ENCODE results near the gene KMT2B.

The KMT2B gene

DNA sequence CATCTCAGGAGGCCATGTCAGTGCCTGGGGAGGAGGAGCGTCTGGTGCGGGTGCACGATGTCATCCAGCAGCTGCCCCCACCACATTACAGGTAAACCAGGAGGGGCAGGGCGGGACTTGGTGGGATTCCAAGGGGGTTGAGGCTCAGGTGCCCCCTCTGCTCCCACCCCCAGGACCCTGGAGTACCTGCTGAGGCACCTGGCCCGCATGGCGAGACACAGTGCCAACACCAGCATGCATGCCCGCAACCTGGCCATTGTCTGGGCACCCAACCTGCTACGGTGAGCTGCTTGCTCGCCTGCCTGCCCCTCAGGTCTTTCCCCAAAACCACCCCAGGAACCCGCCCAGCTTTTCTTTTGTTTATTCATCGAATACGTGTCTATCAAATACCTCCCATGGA lies 64.8 kb downstream of the KMT2B start:
- no peak for DNase-seq

DNA sequence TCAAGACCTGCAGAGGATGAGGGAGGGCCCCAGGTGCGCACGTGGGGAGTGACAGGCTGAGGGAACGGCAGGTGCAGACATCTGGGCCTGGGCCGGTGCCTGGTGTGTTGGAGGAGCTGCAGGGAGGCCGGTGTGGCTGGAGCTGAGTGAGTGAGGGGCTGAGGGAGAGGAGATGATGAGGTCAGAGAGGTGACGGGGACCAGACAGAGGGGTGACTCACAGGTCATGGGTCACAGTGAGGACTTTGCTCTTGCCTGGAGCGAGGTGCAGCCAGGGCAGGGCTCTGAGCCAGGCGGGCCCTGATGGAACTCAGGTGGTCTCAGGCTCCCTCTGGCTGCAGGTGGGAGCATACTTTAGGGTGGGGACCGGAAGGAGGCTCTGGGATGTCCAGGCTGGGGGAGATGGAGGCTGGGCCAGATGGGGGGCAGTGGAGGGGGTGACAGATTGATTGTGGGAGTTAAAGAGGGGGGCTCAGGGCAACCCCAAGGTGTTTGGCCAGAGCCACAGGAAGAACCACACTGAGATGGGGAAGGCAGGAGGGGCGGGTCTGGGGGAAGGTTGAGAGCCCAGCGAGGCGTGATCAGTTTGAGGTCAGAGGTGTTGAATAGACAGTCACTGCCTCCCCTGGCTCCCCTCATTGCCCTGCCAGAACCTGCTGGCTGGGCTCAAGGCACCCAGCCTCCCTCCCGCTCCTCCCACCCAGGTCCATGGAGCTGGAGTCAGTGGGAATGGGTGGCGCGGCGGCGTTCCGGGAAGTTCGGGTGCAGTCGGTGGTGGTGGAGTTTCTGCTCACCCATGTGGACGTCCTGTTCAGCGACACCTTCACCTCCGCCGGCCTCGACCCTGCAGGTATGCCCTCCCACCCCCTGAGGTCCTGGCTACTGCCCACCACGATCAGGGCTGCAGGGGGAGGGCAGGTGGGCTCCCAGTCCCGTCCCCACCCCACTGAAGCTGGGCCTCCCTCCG lies 65.9 kb downstream of the KMT2B start:
- DNase-seq = no peak

DNA sequence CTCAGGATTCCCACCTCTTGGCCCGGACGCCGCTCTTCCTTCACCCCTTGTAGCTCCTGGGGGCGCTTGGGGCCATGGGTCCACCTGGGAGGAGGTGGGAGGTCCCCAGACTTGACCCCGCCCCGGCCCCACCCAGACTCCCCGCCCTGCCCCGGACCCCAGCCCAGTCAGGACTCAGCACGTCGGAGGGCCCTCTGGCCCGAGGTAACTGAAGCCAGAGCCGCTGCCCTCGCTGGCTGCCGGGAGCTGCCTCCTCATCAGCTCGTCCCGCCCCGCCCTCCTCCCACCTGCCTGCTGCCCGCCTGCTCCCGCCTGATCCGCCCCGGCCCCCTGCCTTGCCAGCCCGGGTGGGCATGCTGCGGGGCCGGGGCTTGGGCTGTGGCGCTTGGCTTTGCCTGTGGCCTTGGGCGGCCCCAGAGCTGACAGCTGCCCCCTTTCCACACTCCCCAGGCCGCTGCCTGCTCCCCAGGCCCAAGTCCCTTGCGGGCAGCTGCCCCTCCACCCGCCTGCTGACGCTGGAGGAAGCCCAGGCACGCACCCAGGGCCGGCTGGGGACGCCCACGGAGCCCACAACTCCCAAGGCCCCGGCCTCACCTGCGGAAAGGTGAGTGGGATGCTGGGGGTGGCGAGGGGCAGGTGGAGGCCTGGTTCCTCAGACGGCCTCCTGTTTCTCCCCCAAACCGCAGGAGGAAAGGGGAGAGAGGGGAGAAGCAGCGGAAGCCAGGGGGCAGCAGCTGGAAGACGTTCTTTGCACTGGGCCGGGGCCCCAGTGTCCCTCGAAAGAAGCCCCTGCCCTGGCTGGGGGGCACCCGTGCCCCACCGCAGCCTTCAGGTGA lies 66.9 kb downstream of the KMT2B start:
- DNase-seq = no peak

DNA sequence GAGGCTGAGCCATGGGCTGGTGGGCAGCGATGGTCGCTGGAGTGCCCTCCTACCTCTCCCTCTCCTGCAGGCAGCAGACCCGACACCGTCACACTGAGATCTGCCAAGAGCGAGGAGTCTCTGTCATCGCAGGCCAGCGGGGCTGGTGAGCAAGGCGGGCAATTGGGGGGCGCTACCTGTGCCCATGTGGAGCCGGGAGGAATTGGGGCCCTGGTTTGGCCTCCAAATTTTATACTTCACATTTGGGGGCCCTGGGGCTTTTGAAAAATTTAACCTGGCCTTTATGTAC lies 67.5 kb downstream of the KMT2B start:
- DNase-seq = no peak

DNA sequence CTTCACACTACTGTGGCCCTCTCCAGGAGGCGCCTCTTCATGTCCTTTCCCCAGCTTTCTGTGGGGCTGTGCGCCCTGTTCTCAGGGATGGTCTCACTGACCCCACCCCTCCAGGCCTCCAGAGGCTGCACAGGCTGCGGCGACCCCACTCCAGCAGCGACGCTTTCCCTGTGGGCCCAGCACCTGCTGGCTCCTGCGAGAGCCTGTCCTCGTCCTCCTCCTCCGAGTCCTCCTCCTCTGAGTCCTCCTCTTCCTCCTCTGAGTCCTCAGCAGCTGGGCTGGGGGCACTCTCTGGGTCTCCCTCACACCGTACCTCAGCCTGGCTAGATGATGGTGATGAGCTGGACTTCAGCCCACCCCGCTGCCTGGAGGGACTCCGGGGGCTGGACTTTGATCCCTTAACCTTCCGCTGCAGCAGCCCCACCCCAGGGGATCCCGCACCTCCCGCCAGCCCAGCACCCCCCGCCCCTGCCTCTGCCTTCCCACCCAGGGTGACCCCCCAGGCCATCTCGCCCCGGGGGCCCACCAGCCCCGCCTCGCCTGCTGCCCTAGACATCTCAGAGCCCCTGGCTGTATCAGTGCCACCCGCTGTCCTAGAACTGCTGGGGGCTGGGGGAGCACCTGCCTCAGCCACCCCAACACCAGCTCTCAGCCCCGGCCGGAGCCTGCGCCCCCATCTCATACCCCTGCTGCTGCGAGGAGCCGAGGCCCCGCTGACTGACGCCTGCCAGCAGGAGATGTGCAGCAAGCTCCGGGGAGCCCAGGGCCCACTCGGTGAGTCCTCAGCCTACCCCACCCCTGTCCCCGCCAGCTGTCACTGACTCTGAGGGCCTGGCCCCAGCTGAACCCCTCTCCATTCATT lies 68.7 kb downstream of the KMT2B start:
- no peak for DNase-seq

DNA sequence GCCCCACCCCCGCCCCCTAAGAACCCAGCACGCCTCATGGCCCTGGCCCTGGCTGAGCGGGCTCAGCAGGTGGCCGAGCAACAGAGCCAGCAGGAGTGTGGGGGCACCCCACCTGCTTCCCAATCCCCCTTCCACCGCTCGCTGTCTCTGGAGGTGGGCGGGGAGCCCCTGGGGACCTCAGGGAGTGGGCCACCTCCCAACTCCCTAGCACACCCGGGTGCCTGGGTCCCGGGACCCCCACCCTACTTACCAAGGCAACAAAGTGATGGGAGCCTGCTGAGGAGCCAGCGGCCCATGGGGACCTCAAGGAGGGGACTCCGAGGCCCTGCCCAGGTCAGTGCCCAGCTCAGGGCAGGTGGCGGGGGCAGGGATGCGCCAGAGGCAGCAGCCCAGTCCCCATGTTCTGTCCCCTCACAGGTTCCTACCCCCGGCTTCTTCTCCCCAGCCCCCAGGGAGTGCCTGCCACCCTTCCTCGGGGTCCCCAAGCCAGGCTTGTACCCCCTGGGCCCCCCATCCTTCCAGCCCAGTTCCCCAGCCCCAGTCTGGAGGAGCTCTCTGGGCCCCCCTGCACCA lies 69.5 kb downstream of the KMT2B start:
- no peak for DNase-seq

All from CD4-positive, alpha-beta T cell treated with Interleukin-17A for 1 hour (primary cell).